Suprapubic skin (tissue), 3 donors: ENCODE measurements around the gene TBXAS1.

Experiments used
- CTCF ChIP-seq, 2 donors: fragments of 200-600 bp in 1 of 2; fragments of 450-650 bp in 1 of 2; sonication (generic) in 1 of 2; IDR thresholded peaks; one replicate each; pipeline ENCODE4 v1.5.1; 2016 to 2019; ENCODE audit warnings: antibody characterized with exemption in 2 of 2, mild to moderate bottlenecking in 1 of 2, moderate library complexity in 1 of 2
- POLR2A ChIP-seq, 2 donors: fragments of 450-650 bp; IDR thresholded peaks; one replicate each; pipeline ENCODE4 v1.6.1; 2017; ENCODE audit warnings: antibody characterized with exemption in 2 of 2, mild to moderate bottlenecking in 2 of 2, moderate library complexity in 2 of 2

GRCh38 chr7:140067052-140067451 is 238.0 kb downstream of the TBXAS1 start:
- TF ChIP-seq CTCF (IDR thresholded peaks at IDR 0.05) (no peak), POLR2A (IDR thresholded peaks at IDR 0.05) (no peak)
